ENCODE data around the gene ZNF208.
"Not testable (repeated sequence)": the region's sequence is repeated elsewhere in the genome, so short reads cannot be mapped to it uniquely, and the experiment has no call there.

ZNF208 gene

GRCh38 chr19:22010437-22011143 lies at the start of gene ZNF208:
ZNF208 (minus strand) TSS chr19:22010943; CDS start chr19:22010794, 149 bp downstream.
- DNase-seq, result not testable (repeated sequence)

- DNase-seq, result no peak
Observed at GRCh38 chr19:22052644-22053013, 41.9 kb upstream of the ZNF208 start.

DNA sequence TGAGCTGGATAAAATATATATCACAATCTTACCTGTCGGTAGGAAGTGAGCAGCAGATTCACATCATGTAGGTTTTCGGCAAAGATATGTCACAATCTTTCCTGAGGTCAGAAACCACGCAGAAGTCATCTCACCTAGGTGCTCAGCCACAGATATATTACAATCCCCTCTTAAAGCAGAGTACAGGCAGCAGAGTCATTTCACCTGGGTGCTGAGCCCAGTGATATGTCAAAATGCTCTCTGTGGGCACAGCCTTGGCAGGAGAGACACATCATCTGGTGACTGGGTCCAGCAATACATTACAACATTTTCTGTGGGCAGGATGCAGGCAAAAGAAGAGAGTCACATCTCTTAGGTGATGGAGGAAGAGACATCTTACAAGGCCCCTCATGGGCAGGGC lies 30.4 kb upstream of the ZNF208 start:
- DNase-seq, result not testable (repeated sequence)

GRCh38 chr19:22030680-22031079 lies 19.9 kb upstream of the ZNF208 start:
- no peak for DNase-seq

- DNase-seq, result no peak
Observed at GRCh38 chr19:22026687-22027086, 15.9 kb upstream of the ZNF208 start.

DNA sequence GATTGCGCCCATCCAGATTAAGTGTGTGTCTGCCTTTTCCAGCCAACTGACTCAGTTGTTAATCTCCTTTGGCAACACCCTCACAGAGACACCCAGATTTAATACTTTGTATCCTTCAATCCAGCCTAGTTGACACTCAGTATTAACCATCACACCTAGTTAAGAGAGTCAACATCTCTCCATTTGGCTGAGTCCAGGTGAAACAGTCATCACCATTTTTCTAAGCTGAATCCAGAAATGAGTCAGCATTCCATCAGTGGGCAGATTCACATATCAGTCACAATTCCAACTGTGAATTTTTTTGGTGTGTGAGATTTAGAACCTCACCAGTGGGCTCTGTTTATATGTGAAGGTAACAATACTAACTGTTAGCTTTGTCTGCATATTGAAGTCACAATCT lies 14.8 kb upstream of the ZNF208 start:
- not testable (repeated sequence) for DNase-seq

GRCh38 chr19:21970466-21970865 lies 40.3 kb downstream of the ZNF208 start:
- DNase-seq, result no peak

GRCh38 chr19:21947775-21948174 lies 63.0 kb downstream of the ZNF208 start:
- no peak for DNase-seq

DNA sequence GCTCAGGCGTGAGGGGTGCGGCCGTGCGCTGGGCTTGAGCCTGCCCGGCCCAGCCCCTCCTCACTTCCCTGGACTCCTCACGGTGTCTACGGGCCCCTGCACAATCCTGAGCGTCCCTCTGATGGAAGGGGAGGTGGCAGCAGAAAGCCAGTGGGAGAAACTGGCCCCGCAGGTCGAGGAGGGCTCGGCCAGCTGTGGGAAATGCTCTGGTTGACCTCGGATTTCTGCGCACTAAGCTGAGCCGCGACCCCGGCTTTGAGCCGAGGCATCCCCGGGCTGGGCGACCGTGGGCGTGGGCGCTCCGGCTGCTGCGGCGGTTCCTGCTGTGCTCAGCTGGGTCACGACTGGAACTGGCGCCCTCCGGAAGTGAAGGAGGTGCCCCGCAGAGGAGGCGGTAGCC lies 70.1 kb downstream of the ZNF208 start:
- DNase-seq, result no peak

DNA sequence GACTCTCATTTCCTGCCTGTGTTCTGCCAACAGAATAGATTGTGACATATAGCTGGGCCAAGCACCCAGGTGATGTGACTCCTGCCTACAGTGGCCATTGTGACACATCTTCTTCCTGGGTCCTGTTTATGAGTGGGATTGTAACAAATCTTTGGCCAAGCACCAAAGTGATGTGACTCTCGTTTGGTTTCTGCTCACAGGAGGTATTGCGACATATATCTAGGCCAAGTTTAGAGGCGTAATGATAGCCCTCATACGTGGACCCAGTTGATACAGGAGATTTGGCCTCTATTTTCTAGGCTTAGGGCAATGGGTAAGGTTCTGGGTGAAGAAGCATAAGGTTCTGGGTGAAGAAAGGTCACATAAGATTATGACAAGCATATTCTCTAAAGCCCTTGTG lies 76.2 kb downstream of the ZNF208 start:
- DNase-seq, result no peak

DNA sequence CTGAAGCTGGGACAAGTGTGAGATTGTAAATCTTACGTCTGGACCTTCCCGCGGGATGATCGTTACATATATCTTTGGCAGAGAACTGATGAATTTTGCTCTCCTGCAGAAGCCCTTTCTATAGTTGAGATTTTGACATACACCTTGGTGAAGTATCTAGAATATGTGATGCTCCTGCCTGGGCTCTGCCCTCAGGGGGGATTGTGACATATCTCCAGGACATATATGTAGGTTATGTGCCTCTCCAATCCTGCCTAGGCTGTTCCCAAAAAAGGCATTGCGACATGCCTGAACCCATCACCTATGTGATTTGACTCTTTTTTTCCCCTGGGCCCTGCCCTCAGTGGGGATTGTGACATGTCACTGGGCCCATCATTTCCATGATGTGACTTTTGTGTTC lies 76.6 kb downstream of the ZNF208 start:
- DNase-seq, result no peak

DNA sequence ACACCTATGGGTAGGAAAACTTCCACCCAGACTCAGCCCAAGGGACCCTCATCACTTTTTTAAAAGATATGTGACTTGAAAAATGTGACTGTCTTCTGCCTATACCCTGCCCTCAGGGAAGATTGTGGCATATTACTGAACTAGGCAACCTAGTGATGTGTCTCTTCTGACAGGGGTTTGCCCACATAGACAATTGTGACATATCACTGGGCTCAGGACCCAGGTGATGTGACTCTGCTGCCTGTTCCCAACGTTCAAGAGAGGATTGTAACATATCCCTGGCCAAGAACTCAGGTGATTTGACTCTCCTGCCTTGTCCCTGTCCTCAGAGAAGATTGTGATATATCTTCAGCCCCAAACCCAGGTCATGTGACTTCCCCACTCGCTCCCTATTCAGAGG lies 88.5 kb downstream of the ZNF208 start:
- DNase-seq, result no peak

DNA sequence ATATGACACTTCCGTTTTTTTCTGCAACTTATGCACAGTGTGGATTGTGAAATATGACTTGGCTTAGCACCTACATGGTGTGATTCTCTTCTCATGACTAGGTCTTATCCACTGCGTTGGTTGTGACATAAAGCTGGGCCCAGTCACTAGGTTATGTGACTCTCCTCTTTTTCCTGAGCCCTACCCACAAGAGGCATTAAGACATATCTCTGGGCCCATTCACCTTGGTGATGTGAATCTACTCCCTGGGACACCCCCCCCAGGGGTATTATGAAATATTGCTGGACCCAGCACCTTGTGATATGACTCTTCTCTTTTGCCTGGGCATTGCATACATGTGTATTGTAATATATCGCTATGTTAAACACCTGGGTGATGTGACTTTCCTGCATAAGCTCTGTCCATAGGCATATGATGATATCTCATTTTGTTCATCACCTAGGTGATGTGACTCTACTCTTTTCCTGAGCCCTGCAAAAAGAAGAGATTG lies 89.0 kb downstream of the ZNF208 start:
- DNase-seq, result no peak

- no peak for DNase-seq
Observed at GRCh38 chr19:21915411-21915810, 95.3 kb downstream of the ZNF208 start.

GRCh38 chr19:21912654-21913053 lies 98.1 kb downstream of the ZNF208 start:
- peak in 1 of 2 experiments; percentile 8 for DNase-seq

DNA sequence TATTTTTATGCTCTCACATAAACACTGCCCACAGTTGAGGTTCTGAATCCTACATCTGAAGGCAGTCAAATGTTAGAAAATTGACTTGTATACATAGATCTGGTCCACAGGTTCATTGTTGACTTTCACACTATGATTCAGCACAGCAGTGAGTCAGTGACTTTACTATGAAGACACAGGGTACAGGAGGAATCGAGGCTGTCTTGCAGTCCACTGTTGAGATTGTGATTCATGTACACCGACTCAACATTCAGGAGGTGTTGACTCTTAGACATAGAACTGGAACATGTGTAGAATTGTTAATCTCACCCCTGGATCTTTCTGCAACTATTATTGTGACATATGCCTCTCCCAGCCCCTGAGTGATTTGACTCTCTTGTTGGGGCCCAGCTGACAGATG lies 100.4 kb downstream of the ZNF208 start:
- no peak for DNase-seq

GRCh38 chr19:21908066-21908465 lies 102.7 kb downstream of the ZNF208 start:
- DNase-seq, result no peak

- no peak for DNase-seq
Observed at GRCh38 chr19:21907516-21907915, 103.2 kb downstream of the ZNF208 start.

- no peak for DNase-seq
Observed at GRCh38 chr19:21902571-21902970, 108.2 kb downstream of the ZNF208 start.

GRCh38 chr19:21901861-21902260 lies 108.9 kb downstream of the ZNF208 start:
- DNase-seq, result no peak

DNA sequence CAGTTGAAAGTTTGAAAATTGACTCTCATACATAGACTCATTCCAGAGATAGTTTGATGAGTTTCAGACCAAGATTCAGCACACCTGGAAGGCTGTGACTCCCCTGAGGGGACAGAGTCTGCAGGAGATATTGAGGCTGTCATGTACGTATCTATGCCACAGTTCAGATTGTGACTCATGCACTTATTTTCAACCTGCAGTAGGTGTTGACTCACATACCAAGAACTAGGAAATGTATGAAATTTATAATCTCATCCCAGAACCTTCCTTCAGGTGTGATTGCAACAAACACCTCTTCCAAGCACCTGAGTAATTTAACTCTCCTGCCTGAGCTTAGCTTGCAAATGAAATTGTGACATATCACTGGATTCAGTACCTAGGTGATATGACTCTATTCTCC lies 110.3 kb downstream of the ZNF208 start:
- no peak for DNase-seq

- no peak for DNase-seq
Observed at GRCh38 chr19:21891086-21891485, 119.7 kb downstream of the ZNF208 start.

DNA sequence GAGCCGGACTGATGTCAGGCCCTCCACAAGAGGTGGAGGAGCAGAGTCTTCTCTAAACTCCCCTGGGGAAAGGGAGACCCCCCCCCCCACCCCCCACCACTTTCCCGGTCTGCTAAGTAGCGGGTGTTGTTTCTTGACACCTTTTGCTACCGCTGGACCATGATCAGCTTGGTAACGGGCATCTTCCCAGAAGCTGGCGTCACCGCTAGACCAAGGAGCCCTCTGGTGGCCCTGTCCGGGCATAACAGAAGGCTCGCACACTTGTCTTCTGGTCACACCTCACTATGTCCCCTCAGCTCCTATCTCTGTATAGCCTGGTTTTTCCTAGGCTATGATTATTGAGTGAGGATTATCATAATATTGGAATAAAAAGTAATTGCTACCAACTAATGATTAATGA lies 120.7 kb downstream of the ZNF208 start:
- DNase-seq, result not testable (repeated sequence)

DNA sequence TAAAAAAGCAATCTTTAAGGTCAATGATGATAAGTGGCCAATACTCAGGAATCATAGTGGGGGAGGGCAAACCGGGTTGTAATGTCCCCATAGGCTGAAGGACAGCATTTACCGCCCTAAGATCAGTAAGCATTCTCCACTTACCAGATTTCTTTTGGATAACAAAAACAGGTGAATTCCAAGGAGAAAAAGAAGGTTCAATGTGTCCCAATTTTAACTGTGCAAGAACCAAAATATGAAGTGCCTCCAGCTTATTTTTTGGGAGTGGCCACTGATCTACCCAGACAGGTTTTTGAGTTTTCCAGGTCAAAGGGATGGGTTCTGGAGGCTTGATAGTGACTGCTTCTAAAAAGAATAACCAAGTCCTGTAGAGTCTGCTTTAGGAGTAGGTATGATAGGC lies 125.2 kb downstream of the ZNF208 start:
- not testable (repeated sequence) for DNase-seq

- DNase-seq, result not testable (repeated sequence)
Observed at GRCh38 chr19:21884786-21885185, 126.0 kb downstream of the ZNF208 start.
